SK-N-SH (cell line): ENCODE data around the gene MGAT4B.

Experiments used
- EZH2phosphoT487 ChIP-seq: fragments of 200-600 bp; sonication (generic); IDR thresholded peaks from 2 replicates; pipeline ENCODE4 v1.6.1; 2017; ENCODE audit warnings: low read depth, mixed run types, mild to moderate bottlenecking, antibody characterized with exemption, moderate library complexity, borderline replicate concordance
- POLR2AphosphoS5 ChIP-seq: IDR thresholded peaks from 2 replicates; pipeline ENCODE4 v1.6.1; 2012; ENCODE audit warnings: low read depth, low read length

DNA sequence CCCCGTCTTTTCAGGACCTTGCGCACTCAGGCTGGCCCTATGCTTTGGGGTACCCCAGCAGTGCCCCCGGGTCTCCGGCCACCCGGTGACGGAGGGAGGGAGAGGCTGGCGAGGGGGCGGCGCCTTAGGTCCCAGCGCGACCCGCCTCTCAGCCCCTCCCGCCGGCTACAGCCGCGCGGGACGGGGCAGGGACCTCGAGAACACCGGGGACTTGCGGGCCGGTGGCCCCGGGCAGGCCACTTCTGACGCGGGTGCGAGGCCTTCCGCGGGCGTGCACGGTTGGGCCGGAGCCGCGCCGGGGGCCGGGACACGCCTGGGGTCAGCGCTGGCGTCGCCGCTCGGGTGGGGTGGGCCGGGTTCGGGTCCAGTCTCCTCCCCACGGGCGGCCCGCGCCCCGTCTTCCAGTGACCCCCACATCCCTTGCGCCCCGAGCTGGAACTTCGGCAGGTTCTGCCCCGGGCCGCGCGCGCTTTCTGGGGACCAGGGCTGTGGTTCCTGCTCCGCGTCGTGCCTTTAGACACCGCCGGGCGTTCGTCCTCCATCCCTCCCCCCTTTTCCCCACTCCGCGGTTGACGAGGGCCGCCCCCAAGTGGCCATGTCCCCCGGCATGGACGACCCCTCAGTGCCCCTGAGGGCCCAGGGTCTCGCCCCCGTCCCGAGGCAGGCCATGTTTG is 10.3 kb upstream of the MGAT4B start:
- TF ChIP-seq EZH2phosphoT487 (no peak), POLR2AphosphoS5 (no peak)
